GM12872 (cell line): Measurements from ENCODE around the gene RNF41.

Experiments
- CTCF ChIP-seq: IDR thresholded peaks from 3 replicates; pipeline ENCODE4 v1.5.1; 2011; ENCODE audit warnings: low read depth, mild to moderate bottlenecking, low read length, moderate library complexity; ENCODE audit not compliant: insufficient read depth

Gene RNF41

GRCh38 chr12:56161690-56162351 lies 59.9 kb downstream of the RNF41 start:
- no peak for TF ChIP-seq CTCF

GRCh38 chr12:56160894-56161689 lies 60.6 kb downstream of the RNF41 start:
- no peak for TF ChIP-seq CTCF

- no peak for TF ChIP-seq CTCF
Measured at GRCh38 chr12:56160193-56160763, 61.4 kb downstream of the RNF41 start.

- TF ChIP-seq CTCF: no peak
Measured at GRCh38 chr12:56159482-56160192, 62.1 kb downstream of the RNF41 start.

GRCh38 chr12:56158926-56159461 lies 62.7 kb downstream of the RNF41 start:
- no peak for TF ChIP-seq CTCF

GRCh38 chr12:56158029-56158925 lies 63.4 kb downstream of the RNF41 start, which contains the start of gene MYL6:
TSS of gene MYL6 (plus strand) at chr12:56158359. CDS start at chr12:56158402, 43 bp downstream.
- TF ChIP-seq CTCF: no peak
